ENCODE measurements around the gene PDZD8. TPM values are rescaled to one million over a fixed set of nuclear protein-coding genes. Genes with fewer than 3 reads are reported as not detected.
A peak's percentile ranks its signal among the peaks of the same experiment; 100 is the strongest.

Gene PDZD8
- total RNA-seq, 1 experiment from 2014 or later: 13.6 TPM

DNA sequence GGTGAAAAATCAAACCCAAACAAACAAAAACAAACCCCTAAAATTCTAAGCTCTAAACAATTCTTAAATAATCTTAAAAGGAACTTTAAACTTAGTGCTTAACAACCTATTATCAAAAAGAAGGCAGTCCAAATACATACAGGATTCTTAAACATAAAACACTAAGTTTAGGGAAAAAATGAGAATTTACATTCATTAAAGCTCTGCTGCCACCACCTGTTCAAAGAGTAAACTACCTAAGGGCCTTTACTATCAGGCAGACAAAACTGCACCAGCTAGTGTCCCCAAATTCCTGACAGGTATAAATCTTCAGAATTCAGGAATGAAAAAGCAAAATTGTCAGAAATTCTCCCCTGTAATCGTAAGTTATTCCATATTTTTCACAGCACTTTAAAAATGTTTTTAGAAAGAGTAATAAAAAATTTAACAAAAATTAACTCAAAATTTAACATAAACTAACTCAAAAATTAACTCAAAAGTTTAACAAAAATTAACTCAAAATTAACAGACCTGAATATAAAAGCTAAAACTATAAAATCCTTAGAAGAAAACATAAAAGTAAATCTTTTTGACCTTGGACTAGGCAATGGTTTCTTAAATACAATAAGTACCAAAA is 55.1 kb downstream of the PDZD8 start:
- Histone ChIP-seq H3K79me2 (ENCODE audit: low read length) (peaks cover 12% of the 10 kb centered on the region; the same call in 1 of the 2 replicates), H3K27ac (ENCODE audit: low read length) (no peak overlapping the region), H3K27me3 (ENCODE audit: low read length) (no peaks in the 10 kb centered on the region), H3K4me1 (ENCODE audit: insufficient read depth, low read length) (0 out of 2 replicates have a peak, but pooled peaks cover 4% of the 10 kb centered on the region), H3F3A (ENCODE audit: low read length, unreplicated experiment) (no peaks in the 10 kb centered on the region), H3K9ac (ENCODE audit: low read length) (no peak overlapping the region), H3K9me3 (ENCODE audit: low read length) (no peaks in the 10 kb centered on the region), H3K4me2 (ENCODE audit: low read length) (no peak overlapping the region), H3K36me3 (ENCODE audit: low read depth, low read length) (no peaks in the 10 kb centered on the region), H3K4me3 (ENCODE audit: low read length) (no peak overlapping the region), H3K9me2 (replicated peaks; ENCODE audit: low read length) (no peaks in the 10 kb centered on the region), H4K20me1 (ENCODE audit: low read length) (0 out of 2 replicates have a peak, but pooled peaks cover 10% of the 10 kb centered on the region), H2AFZ (ENCODE audit: low read length) (no peak overlapping the region)
- BruUV-seq (replicated peaks): no TSS peak
- intact Hi-C loops (cut with micrococcal nuclease): loop anchor here (1.0 to 2.0 kb wide), 2 partner anchors 53 to 103 kb away; no protein-coding TSS in a partner anchor
- ChIA-PET CTCF (interaction anchor here (0.6 to 2.5 kb wide), 5 partner anchors 79 to 160 kb away, joined by 3 to 26 read pairs (median 3); no protein-coding TSS in a partner anchor), POLR2A (ENCODE audit: unreplicated experiment) (interaction anchor here (0.7 kb wide), 1 partner anchor 49 kb away, joined by 4 read pairs; no protein-coding TSS in a partner anchor)
- TF ChIP-seq EZH2 (IDR thresholded peaks at IDR 0.05; ENCODE audit: low read length, unreplicated experiment) (no peak), EZH2phosphoT487 (IDR thresholded peaks at IDR 0.05; ENCODE audit: borderline replicate concordance, low read length) (no peak)
- TF ChIP-seq, protein P1, sequence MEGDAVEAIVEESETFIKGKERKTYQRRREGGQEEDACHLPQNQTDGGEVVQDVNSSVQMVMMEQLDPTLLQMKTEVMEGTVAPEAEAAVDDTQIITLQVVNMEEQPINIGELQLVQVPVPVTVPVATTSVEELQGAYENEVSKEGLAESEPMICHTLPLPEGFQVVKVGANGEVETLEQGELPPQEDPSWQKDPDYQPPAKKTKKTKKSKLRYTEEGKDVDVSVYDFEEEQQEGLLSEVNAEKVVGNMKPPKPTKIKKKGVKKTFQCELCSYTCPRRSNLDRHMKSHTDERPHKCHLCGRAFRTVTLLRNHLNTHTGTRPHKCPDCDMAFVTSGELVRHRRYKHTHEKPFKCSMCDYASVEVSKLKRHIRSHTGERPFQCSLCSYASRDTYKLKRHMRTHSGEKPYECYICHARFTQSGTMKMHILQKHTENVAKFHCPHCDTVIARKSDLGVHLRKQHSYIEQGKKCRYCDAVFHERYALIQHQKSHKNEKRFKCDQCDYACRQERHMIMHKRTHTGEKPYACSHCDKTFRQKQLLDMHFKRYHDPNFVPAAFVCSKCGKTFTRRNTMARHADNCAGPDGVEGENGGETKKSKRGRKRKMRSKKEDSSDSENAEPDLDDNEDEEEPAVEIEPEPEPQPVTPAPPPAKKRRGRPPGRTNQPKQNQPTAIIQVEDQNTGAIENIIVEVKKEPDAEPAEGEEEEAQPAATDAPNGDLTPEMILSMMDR (conservative IDR thresholded peaks at IDR 0.05; ENCODE audit: low read depth, low read length): peak; percentile 74
- ATAC-seq: peak; percentile 37; the same call in 1 of the 2 replicates
- peak; percentile 42 for DNase-seq

DNA sequence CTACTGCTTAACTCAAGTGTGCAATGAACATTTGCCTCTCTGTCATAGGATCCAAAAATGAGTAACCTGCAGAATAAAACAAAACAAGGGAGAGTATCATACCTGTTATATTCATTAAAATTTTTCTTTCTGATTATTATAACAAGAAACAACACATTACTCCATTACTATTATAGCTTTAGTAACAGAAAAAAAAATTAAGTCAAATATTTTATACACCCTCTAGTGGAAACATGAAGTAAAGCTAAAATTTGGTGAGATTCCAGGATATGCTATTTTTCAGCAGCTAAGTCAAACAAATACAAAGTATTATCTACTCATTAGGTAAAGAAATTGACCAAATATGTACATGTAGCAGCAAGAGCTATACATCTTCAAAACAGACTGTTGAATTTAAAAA is 56.3 kb downstream of the PDZD8 start:
- H3K4me3 ChIP-seq (ENCODE audit: low read length): no peak overlapping the region
- BruUV-seq (replicated peaks): no TSS peak
- H3K36me3 ChIP-seq (ENCODE audit: low read depth, low read length): no peaks in the 10 kb centered on the region
- peaks cover 12% of the 10 kb centered on the region; the same call in 1 of the 2 replicates for H3K79me2 ChIP-seq (ENCODE audit: low read length)
- H3K9me2 ChIP-seq (replicated peaks; ENCODE audit: low read length): no peaks in the 10 kb centered on the region
- H3K9ac ChIP-seq (ENCODE audit: low read length): no peak overlapping the region
- H3K4me2 ChIP-seq (ENCODE audit: low read length): no peak overlapping the region
- H3K9me3 ChIP-seq (ENCODE audit: low read length): no peaks in the 10 kb centered on the region
- H3F3A ChIP-seq (ENCODE audit: low read length, unreplicated experiment): no peaks in the 10 kb centered on the region
- ChIA-PET CTCF (interaction anchor here (0.6 to 2.5 kb wide), 4 partner anchors 89 to 102 kb away, joined by 4 to 26 read pairs (median 5); no protein-coding TSS in a partner anchor), POLR2A (ENCODE audit: unreplicated experiment) (interaction anchor here (0.6 kb wide), 1 partner anchor 77 kb away, joined by 5 read pairs; no protein-coding TSS in a partner anchor)
- intact Hi-C loops (cut with micrococcal nuclease): no loop called here
- ATAC-seq (no peak), DNase-seq (peak; percentile 28)
- 0 out of 2 replicates have a peak, but pooled peaks cover 4% of the 10 kb centered on the region for H3K4me1 ChIP-seq (ENCODE audit: insufficient read depth, low read length)
- H2AFZ ChIP-seq (ENCODE audit: low read length): no peak overlapping the region
- no peaks in the 10 kb centered on the region for H3K27me3 ChIP-seq (ENCODE audit: low read length)
- no peak for TF ChIP-seq EZH2 (IDR thresholded peaks at IDR 0.05; ENCODE audit: low read length, unreplicated experiment)
- TF ChIP-seq, protein P1 (conservative IDR thresholded peaks at IDR 0.05; ENCODE audit: low read depth, low read length): peak; percentile 58
- TF ChIP-seq EZH2phosphoT487 (IDR thresholded peaks at IDR 0.05; ENCODE audit: borderline replicate concordance, low read length): no peak
- no peak overlapping the region for H3K27ac ChIP-seq (ENCODE audit: low read length)
- 0 out of 2 replicates have a peak, but pooled peaks cover 10% of the 10 kb centered on the region for H4K20me1 ChIP-seq (ENCODE audit: low read length)

DNA sequence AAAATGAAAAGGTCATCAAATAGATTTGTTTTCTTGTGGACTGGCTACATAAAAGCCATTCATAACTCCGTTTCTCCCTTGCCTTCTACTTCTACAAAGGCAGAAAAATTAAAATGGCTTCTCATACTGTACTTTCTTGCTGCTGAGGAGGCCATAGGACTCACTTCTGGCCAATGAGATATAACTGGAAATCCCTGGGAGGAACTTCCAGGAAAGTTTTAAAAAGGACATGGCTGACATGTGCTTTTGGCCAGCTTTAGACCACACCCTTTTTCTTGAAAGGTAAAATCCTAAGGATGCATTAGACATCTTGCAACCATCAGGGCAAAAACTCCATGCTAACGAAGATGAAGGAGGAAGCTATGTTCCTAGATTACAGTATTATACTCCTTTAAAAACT is 58.5 kb downstream of the PDZD8 start:
- no TSS peak for BruUV-seq (replicated peaks)
- intact Hi-C loops (cut with micrococcal nuclease): no loop called here
- Histone ChIP-seq H4K20me1 (ENCODE audit: low read length) (peaks cover 22% of the 10 kb centered on the region; the same call in 1 of the 2 replicates), H3K79me2 (ENCODE audit: low read length) (peaks cover 6% of the 10 kb centered on the region; the same call in 1 of the 2 replicates), H3K27me3 (ENCODE audit: low read length) (no peaks in the 10 kb centered on the region), H3K9ac (ENCODE audit: low read length) (no peak overlapping the region), H3F3A (ENCODE audit: low read length, unreplicated experiment) (no peaks in the 10 kb centered on the region), H3K27ac (ENCODE audit: low read length) (no peak overlapping the region), H3K4me2 (ENCODE audit: low read length) (no peak overlapping the region), H3K9me2 (replicated peaks; ENCODE audit: low read length) (no peaks in the 10 kb centered on the region), H3K36me3 (ENCODE audit: low read depth, low read length) (no peaks in the 10 kb centered on the region), H3K9me3 (ENCODE audit: low read length) (no peaks in the 10 kb centered on the region), H2AFZ (ENCODE audit: low read length) (no peak overlapping the region), H3K4me1 (ENCODE audit: insufficient read depth, low read length) (peaks cover 21% of the 10 kb centered on the region), H3K4me3 (ENCODE audit: low read length) (no peak overlapping the region)
- ChIA-PET CTCF (no interaction called here), POLR2A (ENCODE audit: unreplicated experiment) (interaction anchor here (0.6 kb wide), 1 partner anchor 1709 kb away, joined by 4 read pairs; no protein-coding TSS in a partner anchor)
- TF ChIP-seq EZH2 (IDR thresholded peaks at IDR 0.05; ENCODE audit: low read length, unreplicated experiment) (no peak), EZH2phosphoT487 (IDR thresholded peaks at IDR 0.05; ENCODE audit: borderline replicate concordance, low read length) (no peak)
- TF ChIP-seq, protein P1 (conservative IDR thresholded peaks at IDR 0.05; ENCODE audit: low read depth, low read length): no peak
- ATAC-seq: no peak
- DNase-seq: no peak
